ENCODE data around the gene FBXL22.
A peak's percentile ranks its signal among the peaks of the same experiment; 100 is the strongest.

Gene FBXL22, protein sequence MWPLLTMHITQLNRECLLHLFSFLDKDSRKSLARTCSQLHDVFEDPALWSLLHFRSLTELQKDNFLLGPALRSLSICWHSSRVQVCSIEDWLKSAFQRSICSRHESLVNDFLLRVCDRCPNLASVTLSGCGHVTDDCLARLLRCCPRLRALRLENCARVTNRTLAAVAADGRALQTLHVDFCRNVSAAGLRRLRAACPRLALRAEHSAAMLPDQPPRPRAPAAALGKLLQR

DNA sequence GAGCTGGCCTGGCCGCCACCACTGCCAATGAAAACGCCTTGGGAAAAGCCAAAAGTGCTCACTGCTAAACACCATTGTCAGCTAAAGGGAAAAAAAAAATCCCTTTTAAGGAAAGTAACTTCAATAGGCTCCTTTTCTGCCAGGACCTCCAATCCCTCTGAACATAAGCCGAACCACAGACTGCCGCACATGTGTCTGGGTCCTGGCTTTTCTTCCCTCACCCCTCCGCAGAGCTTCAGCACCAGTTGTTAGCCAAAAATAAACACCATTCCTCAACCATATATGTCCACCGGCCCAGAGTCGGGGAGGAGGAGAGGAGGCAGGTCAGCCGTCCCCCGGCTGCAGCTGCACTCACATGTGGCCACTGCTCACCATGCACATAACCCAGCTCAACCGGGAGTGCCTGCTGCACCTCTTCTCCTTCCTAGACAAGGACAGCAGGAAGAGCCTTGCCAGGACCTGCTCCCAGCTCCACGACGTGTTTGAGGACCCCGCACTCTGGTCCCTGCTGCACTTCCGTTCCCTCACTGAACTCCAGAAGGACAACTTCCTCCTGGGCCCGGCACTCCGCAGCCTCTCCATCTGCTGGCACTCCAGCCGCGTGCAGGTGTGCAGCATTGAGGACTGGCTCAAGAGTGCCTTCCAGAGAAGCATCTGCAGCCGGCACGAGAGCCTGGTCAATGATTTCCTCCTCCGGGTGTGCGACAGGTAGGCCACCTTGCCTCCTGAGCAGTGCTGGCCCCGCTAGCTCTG, at the start of gene FBXL22:
TSS of gene FBXL22 (plus strand) at position 350 of the 753 bp plus-strand sequence. CDS start at position 356, 6 bp downstream.
- DNase-seq (ENCODE audit: low read depth) = no peak

DNA sequence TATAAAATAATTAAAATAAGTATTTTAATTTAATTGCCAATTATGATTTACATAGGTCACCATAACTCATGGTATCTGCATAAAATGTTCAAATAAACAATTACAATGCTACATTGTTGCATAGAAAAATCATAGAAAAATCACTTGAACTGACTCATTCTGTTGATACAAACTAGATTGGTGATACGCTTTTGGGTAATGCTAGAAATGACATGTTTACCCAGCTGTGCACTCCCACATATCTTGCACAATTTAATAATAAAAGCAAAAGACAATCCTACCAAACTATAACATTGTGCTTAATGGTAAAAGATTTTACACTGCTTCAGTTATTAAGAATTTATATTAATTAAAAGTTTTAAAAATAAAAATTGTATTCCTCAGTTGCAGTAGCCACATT, 45.8 kb upstream of the FBXL22 start:
- DNase-seq (ENCODE audit: low read depth) = no peak

DNA sequence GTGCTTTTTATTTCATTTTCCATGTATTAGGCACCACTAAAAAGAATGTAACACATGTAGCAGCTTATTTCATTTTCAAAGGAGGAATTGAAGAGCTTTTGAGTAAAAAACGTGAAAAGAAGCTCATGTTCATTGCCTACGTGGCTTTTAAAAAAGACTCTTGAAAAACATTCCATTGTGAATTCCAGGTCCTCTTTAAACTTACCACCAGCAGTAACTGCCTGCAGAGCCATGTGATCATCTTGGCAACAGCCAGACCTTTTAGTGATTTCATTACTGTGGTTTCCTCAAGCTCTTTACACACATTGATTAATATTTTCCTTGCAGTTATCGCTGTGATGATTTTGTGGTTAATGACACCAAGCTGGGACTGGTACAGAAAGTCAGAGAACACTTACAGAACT, 43.8 kb upstream of the FBXL22 start:
- peak; percentile 77 for DNase-seq (ENCODE audit: low read depth)

DNA sequence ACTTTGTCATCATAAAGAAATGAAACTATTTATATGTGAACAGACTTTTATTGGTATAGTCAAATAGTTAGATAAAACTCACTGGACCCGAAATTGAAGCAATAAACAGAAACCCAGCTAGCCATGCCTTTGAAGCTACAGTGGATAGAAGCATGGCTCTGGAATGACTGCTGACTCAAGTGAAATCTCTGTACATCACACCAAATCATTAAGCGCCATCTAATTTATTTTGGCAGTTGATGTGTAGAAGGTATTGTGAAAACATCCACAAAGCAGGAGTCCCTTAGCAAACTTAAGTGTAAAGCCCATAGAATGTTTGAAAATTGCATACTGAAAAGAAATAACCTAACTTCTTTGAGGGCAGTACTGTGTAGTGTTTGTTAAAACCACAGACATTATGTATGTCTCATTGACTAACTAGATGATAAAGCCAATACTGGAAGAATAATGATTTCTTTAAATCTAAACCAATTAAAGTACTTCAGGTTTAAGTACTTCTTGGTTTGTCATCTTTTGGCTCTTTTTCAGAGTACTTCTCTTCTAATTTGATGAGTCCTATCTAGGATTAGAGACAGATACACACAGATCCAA, 42.8 kb upstream of the FBXL22 start:
- no peak for DNase-seq (ENCODE audit: low read depth)

DNA sequence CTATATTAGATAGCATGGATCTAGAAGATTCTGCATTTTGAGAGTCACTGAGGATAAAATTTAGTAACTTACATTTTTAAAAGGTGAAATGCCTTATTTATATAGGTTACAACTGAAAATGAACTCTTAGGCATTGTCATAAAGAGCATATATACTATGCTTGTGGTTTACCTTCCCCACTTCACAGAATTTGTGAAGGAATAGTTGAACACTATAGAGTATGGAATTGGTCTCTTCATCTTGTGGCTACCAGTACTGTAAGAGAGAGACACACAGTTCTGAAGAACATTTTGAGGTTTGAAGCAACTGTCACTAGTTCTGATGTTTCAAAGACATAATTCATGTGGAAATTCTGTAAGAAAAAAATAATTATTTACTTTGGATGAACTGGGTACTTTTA, 41.7 kb upstream of the FBXL22 start:
- DNase-seq (ENCODE audit: low read depth) = no peak

DNA sequence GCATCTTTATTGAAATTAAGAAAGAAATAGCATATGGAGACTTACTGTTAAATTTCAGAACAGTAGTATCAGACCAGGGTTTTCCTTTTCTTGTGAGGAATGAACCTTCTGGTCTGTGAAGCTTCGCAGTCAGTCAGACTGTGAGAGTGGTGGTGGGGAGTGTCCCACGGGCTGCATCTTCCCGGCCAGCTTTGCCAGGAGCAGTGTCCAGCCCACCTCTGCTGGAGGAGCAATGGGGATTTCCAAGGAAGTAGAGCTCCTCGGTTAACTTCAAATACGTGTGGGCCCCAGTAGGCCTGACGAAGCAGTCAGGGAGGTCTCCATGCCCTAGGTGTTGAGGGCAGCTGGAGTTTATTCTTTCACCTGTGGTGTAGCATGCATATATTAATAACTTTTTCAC, 40.9 kb upstream of the FBXL22 start:
- no peak for DNase-seq (ENCODE audit: low read depth)

DNA sequence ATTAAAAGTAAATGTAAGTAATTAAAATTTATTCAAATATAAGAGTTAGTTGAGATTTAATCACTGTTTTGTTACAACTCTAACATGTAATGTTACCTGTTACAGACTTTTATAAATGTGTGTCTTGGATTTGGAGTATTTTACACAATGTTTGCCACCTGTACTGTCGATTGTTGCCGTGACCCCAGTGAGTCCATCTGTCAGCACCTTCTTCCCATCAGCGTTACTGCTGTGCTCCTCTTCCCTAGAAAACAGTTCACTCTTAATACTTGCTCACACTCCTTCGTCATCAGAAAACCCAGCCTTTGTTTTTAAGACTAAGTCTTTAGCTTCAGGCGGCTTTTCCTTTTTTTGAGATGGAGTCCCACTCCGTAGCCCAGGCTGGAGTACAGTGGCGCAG, 40.5 kb upstream of the FBXL22 start:
- no peak for DNase-seq (ENCODE audit: low read depth)

DNA sequence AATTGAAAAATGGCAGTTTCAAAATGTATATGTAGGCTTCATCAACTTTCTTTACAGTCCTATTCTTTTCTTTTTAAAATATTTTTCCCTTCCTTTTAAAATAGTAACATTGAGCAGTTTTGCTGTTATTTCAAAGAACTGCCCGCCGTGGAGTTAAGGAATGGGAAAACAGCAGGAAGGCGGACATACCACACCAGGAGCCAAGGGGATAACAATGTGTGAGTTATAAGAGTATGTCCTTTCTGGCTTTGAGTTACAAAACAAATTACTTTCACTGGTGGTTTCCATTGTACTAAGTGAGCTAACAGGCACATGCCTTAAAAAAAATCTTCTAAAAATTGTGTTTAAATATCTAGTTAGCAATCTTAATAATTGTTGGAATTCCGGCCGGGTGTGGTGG, 37.4 kb upstream of the FBXL22 start:
- no peak for DNase-seq (ENCODE audit: low read depth)

DNA sequence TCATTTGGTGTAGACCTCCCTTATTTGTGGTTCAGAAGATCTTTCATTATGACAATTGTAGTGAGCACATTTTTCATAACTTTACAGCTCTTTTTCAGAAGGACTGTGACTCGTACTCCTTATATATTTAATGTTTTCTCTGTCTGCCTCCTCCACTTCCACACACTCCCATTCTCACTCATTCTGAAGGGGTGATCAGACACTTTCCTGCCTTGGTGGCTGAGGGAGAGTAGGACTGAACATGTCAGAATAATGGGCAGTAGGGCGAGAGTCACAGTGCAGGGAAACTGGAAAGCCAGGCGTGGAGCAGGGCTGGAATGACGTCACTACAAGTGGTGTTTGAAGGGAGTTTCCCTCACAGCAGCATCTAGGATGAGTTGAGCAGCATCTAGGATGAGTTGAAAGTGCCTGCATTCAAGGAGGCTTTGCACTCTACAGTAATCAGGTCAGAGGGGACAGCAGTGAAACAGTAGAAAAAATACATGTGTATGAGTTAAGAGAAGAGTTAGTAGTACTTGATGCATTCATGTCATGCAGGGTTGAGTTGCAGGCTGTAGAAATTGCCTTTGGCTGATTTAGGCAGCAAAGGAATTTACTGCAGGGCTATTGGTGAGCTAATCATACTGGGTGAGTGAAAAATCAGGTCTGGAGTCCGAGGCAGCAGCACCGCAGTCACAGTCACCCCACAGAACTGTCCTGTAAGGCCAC, 36.3 kb upstream of the FBXL22 start:
- DNase-seq (ENCODE audit: low read depth) = no peak

DNA sequence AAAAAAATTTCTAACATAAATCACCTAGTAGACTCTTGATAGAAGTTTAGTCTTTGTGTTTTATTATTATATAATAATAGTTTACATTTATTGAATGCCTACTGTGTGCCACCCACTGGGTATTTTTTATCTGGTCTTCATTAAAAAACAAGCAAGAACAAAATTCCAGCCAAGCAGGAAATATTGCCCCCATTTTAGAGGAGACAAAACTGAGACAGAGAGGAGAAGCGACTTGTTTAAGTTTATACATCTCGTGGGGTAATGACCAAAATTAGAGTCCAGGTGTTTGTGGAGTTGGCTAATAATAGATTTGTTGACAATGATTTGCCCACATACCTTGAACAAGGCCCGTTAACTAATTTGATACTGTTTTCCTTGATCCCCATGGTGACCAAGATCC, 33.1 kb upstream of the FBXL22 start:
- no peak for DNase-seq (ENCODE audit: low read depth)

DNA sequence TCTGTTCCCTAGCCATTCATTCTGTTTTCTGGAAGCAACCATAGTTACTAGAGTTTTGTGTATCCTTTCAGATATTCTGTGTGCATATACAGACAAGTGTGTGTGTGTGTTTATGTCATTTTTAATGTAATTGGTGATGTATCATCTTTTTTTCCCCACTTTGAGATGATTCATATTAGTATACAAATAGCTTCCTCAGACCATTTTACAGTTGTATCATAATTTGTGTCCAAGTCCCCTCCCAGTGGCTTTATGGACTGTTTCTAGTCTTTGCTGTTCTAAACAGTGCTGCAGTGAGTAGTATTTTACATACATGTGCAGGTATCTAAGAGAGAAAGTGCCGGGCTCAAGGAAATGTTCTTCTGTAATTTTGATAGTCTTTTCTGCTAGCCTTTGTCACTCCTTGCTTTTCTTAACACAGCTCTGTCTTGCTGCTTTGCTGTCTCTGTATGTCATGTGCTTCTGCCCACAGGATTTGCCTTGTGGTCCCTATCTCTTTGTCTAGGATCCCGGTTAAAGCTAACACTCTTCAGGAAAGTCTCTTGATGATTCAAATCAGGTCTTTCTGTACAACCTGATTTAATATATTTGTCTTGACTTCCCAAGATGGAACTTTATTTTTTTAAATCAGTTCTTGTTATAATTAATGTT, 31.5 kb upstream of the FBXL22 start:
- no peak for DNase-seq (ENCODE audit: low read depth)

DNA sequence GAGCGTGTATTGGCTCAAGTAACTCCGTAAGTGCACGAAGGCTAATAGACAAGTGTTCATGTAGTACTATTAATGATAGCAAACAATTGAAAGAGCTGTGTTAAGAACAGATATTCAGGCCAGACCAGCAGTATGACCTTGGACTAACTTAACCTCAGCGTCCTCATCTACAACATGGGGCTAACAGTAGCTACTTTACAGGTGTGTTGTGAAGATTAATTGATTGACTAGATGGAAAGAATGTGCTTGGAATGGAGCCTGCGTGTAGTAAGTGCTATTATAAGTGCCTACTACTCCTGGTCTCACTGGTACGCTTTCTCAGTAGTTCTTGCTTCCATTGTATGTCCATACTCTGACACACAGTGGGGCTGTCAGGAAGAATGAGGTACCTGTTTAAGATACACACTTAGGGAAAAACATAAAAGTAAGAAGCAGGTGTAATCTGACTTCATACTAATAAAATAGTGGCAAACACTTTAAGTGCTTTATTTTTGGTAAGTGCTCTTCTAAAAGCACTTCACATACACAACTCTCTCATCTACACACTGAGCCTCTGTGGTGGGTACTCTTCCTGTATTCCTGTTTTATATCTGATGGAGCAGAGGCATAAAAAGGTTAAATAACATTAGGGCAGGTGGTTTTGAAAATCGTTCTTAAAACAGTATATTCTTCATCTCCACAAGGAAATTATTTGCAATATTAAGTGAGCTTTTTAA, 24.3 kb upstream of the FBXL22 start:
- DNase-seq (ENCODE audit: low read depth) = no peak

DNA sequence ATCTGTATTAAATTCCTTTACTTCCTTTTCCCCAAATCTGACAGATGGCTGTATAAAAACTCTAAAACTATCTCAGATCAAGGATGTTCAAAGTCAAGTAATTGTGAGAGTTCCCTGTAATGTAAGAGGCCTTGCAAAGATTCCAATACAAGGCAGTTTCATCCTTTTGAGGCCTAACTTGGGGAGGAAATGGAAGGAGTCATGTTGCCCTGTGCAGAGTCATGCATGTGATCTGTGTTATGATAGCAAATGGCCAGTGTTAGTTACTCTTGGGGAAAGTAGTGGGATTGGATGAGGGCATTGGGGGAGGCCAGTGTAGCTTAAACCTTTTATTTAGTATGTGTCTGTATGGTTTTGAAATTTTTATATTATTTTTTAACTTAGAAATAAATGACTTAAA, 23.7 kb upstream of the FBXL22 start:
- no peak for DNase-seq (ENCODE audit: low read depth)

DNA sequence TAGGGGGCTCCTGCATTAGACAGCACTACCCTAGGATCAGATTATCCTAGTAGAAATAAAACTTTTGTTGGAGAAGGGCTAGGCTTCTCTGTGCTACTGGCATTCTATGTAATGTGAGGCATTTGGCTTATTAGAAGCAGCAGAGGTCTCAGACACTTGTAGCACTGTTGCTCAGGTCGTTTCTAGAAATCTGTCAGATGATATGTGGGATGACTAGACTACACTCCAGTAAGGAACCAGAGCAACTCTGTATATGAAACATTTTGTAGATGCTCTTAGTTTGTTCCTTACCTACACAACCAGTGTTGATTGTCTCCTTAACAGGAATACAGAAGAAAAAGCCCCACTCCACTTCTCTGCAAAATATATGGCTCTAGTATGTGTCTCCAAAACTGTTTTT, 21.9 kb upstream of the FBXL22 start:
- no peak for DNase-seq (ENCODE audit: low read depth)

DNA sequence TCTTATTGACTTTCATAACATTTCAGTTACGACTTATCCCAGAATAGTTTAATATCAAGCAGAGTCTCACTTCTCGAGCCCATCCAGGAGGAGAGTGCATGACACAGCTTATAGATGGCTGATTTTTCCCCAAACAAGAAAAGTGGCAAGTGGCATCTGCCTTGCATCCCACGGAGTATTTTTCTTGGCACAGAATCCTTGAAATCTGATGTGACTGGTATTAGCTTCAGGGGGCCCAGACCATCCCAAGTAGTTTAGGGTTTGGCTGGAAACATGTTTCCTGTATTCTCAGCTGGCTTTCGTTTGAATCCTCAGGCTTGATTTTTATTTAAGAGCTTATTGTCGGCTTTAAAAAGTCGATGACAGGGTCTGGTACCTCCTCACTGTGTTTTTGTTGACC, 20.7 kb upstream of the FBXL22 start:
- DNase-seq (ENCODE audit: low read depth) = no peak

DNA sequence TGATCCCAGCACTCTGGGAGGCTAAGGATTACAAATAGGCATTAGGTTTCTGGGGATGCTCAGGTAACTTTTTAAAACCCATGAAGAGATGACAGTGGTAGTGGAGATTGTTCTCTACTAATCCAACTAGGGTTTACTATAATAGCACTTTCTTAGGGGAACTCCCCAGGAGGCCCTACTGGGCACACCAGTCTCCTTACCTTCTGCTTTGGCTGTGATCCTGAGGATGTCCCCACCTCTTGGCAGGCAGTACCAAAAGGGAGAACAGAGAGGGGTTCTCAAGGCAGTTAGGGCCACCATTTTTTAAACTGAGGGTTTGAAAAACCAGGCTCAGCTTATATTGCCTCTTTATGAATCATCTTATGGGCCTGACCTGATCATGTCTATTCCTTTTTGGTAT, 15.0 kb upstream of the FBXL22 start:
- no peak for DNase-seq (ENCODE audit: low read depth)

DNA sequence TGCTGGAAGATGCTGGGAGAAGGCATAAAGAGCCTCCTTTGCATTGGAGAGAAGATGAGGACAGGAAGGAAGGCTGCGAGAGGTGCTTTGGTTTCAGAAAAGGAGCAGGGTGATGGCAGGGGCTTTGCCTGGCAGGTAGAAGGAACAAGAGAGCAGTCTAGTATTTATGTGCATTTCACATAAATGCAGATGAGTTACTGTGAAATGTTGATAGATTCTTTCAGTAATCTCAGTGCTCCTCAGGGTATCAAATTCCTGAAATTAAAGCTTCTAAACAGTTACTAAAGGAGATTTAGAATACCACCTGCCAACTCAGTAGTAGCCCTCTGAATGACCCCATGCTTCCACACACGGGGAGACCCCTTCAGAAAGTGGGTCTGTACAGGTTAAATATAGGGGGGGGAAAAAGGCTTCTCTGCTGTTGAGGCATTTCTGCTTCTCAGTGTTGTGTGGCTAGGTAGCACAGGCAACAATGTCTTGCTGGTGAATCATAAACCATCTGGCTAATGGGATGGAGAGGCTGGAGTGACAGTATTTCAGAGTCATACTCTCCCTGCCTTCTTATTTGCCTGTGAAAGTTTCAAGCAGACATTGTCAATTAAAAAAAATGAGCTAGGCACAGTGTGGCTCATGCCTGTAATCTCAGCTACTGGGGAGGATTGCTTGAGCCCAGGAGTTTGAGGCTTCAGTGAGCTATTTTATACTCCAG, 14.3 kb upstream of the FBXL22 start:
- DNase-seq (ENCODE audit: low read depth) = no peak

DNA sequence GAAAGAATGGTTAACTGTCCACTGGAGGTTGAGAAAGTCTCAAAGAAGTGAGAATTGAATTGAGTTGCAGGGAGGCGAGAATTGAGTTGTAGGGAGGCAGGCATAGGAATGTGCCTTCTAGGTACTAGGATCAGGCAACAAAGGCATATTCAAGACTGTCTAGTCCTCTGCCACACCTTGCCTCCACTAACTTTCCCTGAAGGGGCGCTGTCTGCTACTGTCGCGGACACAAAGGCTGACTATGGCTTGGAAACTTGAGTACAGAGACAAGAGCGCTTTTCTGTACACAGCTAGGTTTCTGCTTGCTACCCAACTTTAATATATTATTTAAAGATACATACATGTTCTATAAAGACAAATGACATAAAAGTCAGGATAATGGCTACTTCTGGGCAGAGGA, 10.4 kb upstream of the FBXL22 start:
- DNase-seq (ENCODE audit: low read depth) = no peak

DNA sequence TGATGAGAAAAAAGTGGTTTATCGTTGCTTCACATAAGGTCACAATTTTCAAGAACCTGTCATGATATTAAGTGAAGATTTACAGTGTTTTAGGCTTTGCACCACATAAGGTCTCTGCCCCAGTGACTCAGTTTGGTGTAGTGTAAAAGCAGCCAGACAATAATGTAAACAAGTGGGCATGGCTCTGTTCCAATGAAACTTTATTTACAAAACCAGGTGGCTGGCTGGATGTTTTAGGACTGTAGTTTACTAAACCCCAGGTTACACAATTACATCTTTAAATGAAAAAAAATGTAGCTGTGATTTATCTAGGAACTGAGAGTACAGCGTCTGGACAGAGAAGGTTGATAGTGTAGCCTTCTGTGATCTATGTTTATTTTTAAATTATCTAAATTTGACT, 9.7 kb upstream of the FBXL22 start:
- DNase-seq (ENCODE audit: low read depth) = no peak

DNA sequence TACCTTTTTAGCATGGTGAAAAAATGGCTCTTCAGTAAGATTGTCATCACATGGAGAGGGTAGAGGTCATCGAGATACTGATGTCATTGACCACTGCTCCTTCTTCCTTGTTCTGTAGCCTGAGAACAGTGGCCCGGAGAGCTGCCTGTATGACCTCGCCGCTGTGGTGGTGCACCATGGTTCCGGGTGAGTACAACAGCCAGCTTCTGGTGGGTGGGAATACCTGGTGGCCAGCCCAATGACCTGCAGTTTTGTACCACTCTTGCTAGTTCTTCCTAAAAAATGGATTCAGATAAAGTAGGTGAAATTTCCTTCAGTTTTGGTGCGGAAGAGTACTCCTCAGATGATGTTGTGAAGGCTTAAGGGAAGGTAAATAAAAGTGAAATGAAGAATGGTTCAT, 8.4 kb upstream of the FBXL22 start:
- DNase-seq (ENCODE audit: low read depth) = no peak
